Loucy (cell line): Measurements from ENCODE around the gene MIA2.
"Not testable (repeated sequence)": the region's sequence is repeated elsewhere in the genome, so short reads cannot be mapped to it uniquely, and the experiment has no call there.

Source experiments
- H2AFZ ChIP-seq: fragments of 200-600 bp; sonication (generic); 2 replicates; pipeline ENCODE4 v1.6.0; 2016; ENCODE audit warnings: antibody characterized with exemption, mild to moderate bottlenecking, low read length, moderate library complexity
- H3F3A ChIP-seq: fragments of 200-600 bp; 2 replicates; pipeline ENCODE4 v1.6.0; 2016; ENCODE audit warnings: antibody characterized with exemption, low read depth, mild to moderate bottlenecking
- H3K27me3 ChIP-seq: fragments of 200-600 bp; sonication (generic); 2 replicates; pipeline ENCODE4 v1.6.1; 2014; ENCODE audit warnings: low read length, mild to moderate bottlenecking; ENCODE audit not compliant: insufficient read depth, poor library complexity, severe bottlenecking
- H3K36me3 ChIP-seq: fragments of 200-600 bp; sonication (generic); 2 replicates; pipeline ENCODE4 v1.6.1; 2016; ENCODE audit warnings: low read length; ENCODE audit not compliant: insufficient read depth
- H3K4me1 ChIP-seq: fragments of 200-600 bp; sonication (generic); 2 replicates; pipeline ENCODE4 v1.5.1; 2014; ENCODE audit warnings: low read length, mild to moderate bottlenecking; ENCODE audit not compliant: insufficient read depth, poor library complexity, severe bottlenecking
- H3K4me2 ChIP-seq: fragments of 200-600 bp; sonication (generic); 2 replicates; pipeline ENCODE4 v1.6.0; 2014; ENCODE audit warnings: antibody characterized with exemption, low read length, low read depth, mild to moderate bottlenecking; ENCODE audit not compliant: poor library complexity, severe bottlenecking
- H3K4me3 ChIP-seq: fragments of 200-600 bp; sonication (generic); 2 replicates; pipeline ENCODE4 v1.5.1; 2014; ENCODE audit warnings: low read length, mild to moderate bottlenecking, mixed read lengths; ENCODE audit not compliant: poor library complexity, severe bottlenecking
- H3K79me2 ChIP-seq: fragments of 200-600 bp; sonication (generic); 2 replicates; pipeline ENCODE4 v1.6.1; 2014; ENCODE audit warnings: low read length; ENCODE audit not compliant: insufficient read depth
- H3K9ac ChIP-seq: fragments of 200-600 bp; sonication (generic); 2 replicates; pipeline ENCODE4 v1.6.0; 2014; ENCODE audit warnings: mild to moderate bottlenecking, low read depth, low read length, moderate library complexity; ENCODE audit not compliant: poor library complexity, severe bottlenecking
- H3K9me2 ChIP-seq: fragments of 200-600 bp; sonication (generic); replicated peaks from 2 replicates; pipeline ENCODE4 v1.6.1; 2016; ENCODE audit warnings: low read depth, low read length, mixed read lengths
- H3K9me3 ChIP-seq: fragments of 200-600 bp; sonication (generic); 2 replicates; pipeline ENCODE4 v1.6.1; 2014; ENCODE audit warnings: mild to moderate bottlenecking, antibody characterized with exemption, low read length, low read depth; ENCODE audit not compliant: insufficient read depth
- H4K20me1 ChIP-seq: fragments of 200-600 bp; sonication (generic); 2 replicates; pipeline ENCODE4 v1.6.0; 2014; ENCODE audit warnings: antibody characterized with exemption, low read length, mild to moderate bottlenecking; ENCODE audit not compliant: insufficient read depth, poor library complexity, severe bottlenecking
- CTCF ChIP-seq: fragments of 200-600 bp; sonication (generic); conservative IDR thresholded peaks from 2 replicates; pipeline ENCODE4 v1.5.1; 2014; ENCODE audit warnings: mild to moderate bottlenecking, antibody characterized with exemption, low read length
- EZH2phosphoT487 ChIP-seq: fragments of 200-600 bp; IDR thresholded peaks from 2 replicates; pipeline ENCODE4 v1.6.1; 2018; ENCODE audit warnings: antibody characterized with exemption, mild to moderate bottlenecking, moderate library complexity, borderline replicate concordance

The MIA2 gene

GRCh38 chr14:39229601-39230110 lies 4.1 kb upstream of the MIA2 start:
- no peak for TF ChIP-seq EZH2phosphoT487
- TF ChIP-seq CTCF, result no peak
- Histone ChIP-seq H4K20me1 (no peaks in the 10 kb centered on the region), H2AFZ (no peak overlapping the region), H3K9me3 (no peaks in the 10 kb centered on the region), H3K9me2 (no peaks in the 10 kb centered on the region), H3K79me2 (no peaks in the 10 kb centered on the region), H3K36me3 (no peaks in the 10 kb centered on the region), H3K4me2 (no peak overlapping the region), H3F3A (no peaks in the 10 kb centered on the region), H3K9ac (no peak overlapping the region), H3K4me1 (no peaks in the 10 kb centered on the region), H3K27me3 (no peaks in the 10 kb centered on the region), H3K4me3 (no peak overlapping the region)

- no peaks in the 10 kb centered on the region for H3K9me2 ChIP-seq
- H3K36me3 ChIP-seq, result no peaks in the 10 kb centered on the region
- H4K20me1 ChIP-seq, result no peaks in the 10 kb centered on the region
- H3K4me1 ChIP-seq, result no peaks in the 10 kb centered on the region
- no peak overlapping the region for H3K4me3 ChIP-seq
- no peaks in the 10 kb centered on the region for H3K79me2 ChIP-seq
- H3K4me2 ChIP-seq, result no peak overlapping the region
- TF ChIP-seq CTCF, result no peak
- no peak for TF ChIP-seq EZH2phosphoT487
- H3F3A ChIP-seq, result no peaks in the 10 kb centered on the region
- H3K9me3 ChIP-seq, result no peaks in the 10 kb centered on the region
- no peaks in the 10 kb centered on the region for H3K27me3 ChIP-seq
- no peak overlapping the region for H2AFZ ChIP-seq
- no peak overlapping the region for H3K9ac ChIP-seq
These were observed 3.2 kb upstream of the MIA2 start for GRCh38 chr14:39230416-39231035.

GRCh38 chr14:39231751-39232553 lies 1.8 kb upstream of the MIA2 start:
- peak; percentile 55 for TF ChIP-seq CTCF
- H3K4me3 ChIP-seq, H3K9ac ChIP-seq, H3K27me3 ChIP-seq, H3K79me2 ChIP-seq, H3K9me2 ChIP-seq, H3F3A ChIP-seq, H3K4me2 ChIP-seq, H3K4me1 ChIP-seq, H3K9me3 ChIP-seq, H3K36me3 ChIP-seq, H4K20me1 ChIP-seq: not testable (repeated sequence)
- peak overlapping the region; percentile 63; the same call in 1 of the 2 replicates for H2AFZ ChIP-seq
